WTC11 (cell line): ENCODE measurements around the gene CHST11. TPM values are rescaled to one million over a fixed set of nuclear protein-coding genes. Genes with fewer than 3 reads are reported as not detected.

Source experiments
- ATAC-seq: fragments of 200-7000 bp; cut with Tn5 transposase; 2 replicates; pipeline ENCODE4 v1.10.0; 2021; ENCODE audit warnings: mild to moderate bottlenecking, moderate library complexity
- CTCF ChIA-PET: fragments of 300-600 bp; sonication (Branson Sonifier 250); formaldehyde crosslinking; loops from one replicate; lab custom pipeline; 2021; ENCODE audit warnings: antibody characterized with exemption; lab: Charles Lee
- POLR2A ChIA-PET: fragments of 350-600 bp; sonication (Branson Sonifier 250); formaldehyde crosslinking; loops from one replicate; lab custom pipeline; 2021; ENCODE audit warnings: antibody characterized with exemption; lab: Charles Lee
- DNase-seq: peaks from one replicate; pipeline ENCODE4 v3.0.0; 2021; ENCODE audit warnings: low spot score
- H3K27ac Mint-ChIP-seq: 2 replicates; pipeline ENCODE4 v1.8.0; 2021; ENCODE audit warnings: mixed read lengths
- H3K27me3 Mint-ChIP-seq: 2 replicates; pipeline ENCODE4 v1.8.0; 2021; ENCODE audit warnings: low read depth, mild to moderate bottlenecking, moderate library complexity, mixed read lengths
- H3K36me3 Mint-ChIP-seq: 2 replicates; pipeline ENCODE4 v1.8.0; 2021; ENCODE audit warnings: mixed read lengths
- H3K4me1 Mint-ChIP-seq: 2 replicates; pipeline ENCODE4 v1.8.0; 2022; ENCODE audit warnings: mixed read lengths
- H3K4me3 Mint-ChIP-seq: 2 replicates; pipeline ENCODE4 v1.8.0; 2021; ENCODE audit warnings: mild to moderate bottlenecking, moderate library complexity, mixed read lengths
- H3K9me3 Mint-ChIP-seq: 2 replicates; pipeline ENCODE4 v1.8.0; 2021; ENCODE audit warnings: mixed read lengths
- ATF2 ChIP-seq: sonication (generic); formaldehyde crosslinking; IDR thresholded peaks from 2 replicates; pipeline ENCODE4 v1.8.1; 2022; ENCODE audit warnings: low read depth, missing genetic modification reagents, borderline replicate concordance
- ATF3 ChIP-seq: sonication (generic); formaldehyde crosslinking; conservative IDR thresholded peaks from 2 replicates; pipeline ENCODE4 v1.8.1; 2022; ENCODE audit warnings: mild to moderate bottlenecking, missing genetic modification reagents
- CTCF ChIP-seq: fragments of 200-600 bp; IDR thresholded peaks from 2 replicates; pipeline ENCODE4 v1.8.0; 2022; ENCODE audit warnings: antibody characterized with exemption
- FOXP1 ChIP-seq: sonication (generic); formaldehyde crosslinking; IDR thresholded peaks from 2 replicates; pipeline ENCODE4 v1.8.0; 2022; ENCODE audit warnings: missing genetic modification reagents, mild to moderate bottlenecking, moderate library complexity, borderline replicate concordance
- HMGXB4 ChIP-seq: sonication (generic); formaldehyde crosslinking; IDR thresholded peaks from 2 replicates; pipeline ENCODE4 v1.8.1; 2023; ENCODE audit warnings: mild to moderate bottlenecking, moderate library complexity, missing genetic modification reagents
- MXD4 ChIP-seq: fragments of 250-450 bp; sonication (Bioruptor Pico); IDR thresholded peaks from 2 replicates; pipeline ENCODE4 v1.8.0; 2021; ENCODE audit warnings: mild to moderate bottlenecking, moderate library complexity, borderline replicate concordance
- NFYB ChIP-seq: sonication (generic); formaldehyde crosslinking; conservative IDR thresholded peaks from 2 replicates; pipeline ENCODE4 v1.8.0; 2022; ENCODE audit warnings: low read depth, missing genetic modification reagents
- PRDM15 ChIP-seq: sonication (generic); formaldehyde crosslinking; IDR thresholded peaks from 2 replicates; pipeline ENCODE4 v1.8.0; 2022; ENCODE audit warnings: missing genetic modification reagents
- PRRX2 ChIP-seq: fragments of 250-450 bp; sonication (Bioruptor Pico); IDR thresholded peaks from 2 replicates; pipeline ENCODE4 v1.8.0; 2021; ENCODE audit warnings: mild to moderate bottlenecking
- SMAD4 ChIP-seq: sonication (generic); formaldehyde crosslinking; IDR thresholded peaks from 2 replicates; pipeline ENCODE4 v1.8.0; 2022; ENCODE audit warnings: mild to moderate bottlenecking, missing genetic modification reagents
- TCF7 ChIP-seq: sonication (generic); formaldehyde crosslinking; IDR thresholded peaks from 2 replicates; pipeline ENCODE4 v1.8.0; 2022; ENCODE audit warnings: mild to moderate bottlenecking, low read depth, missing genetic modification reagents, moderate library complexity
- TEAD4 ChIP-seq: sonication (generic); formaldehyde crosslinking; IDR thresholded peaks from 2 replicates; pipeline ENCODE4 v1.8.0; 2022; ENCODE audit warnings: mild to moderate bottlenecking, missing genetic modification reagents
- TP53 ChIP-seq: sonication (generic); formaldehyde crosslinking; IDR thresholded peaks from 2 replicates; pipeline ENCODE4 v1.8.1; 2023; ENCODE audit warnings: mild to moderate bottlenecking, missing genetic modification reagents
- ZMAT4 ChIP-seq: fragments of 250-450 bp; sonication (Bioruptor Pico); IDR thresholded peaks from 2 replicates; pipeline ENCODE4 v1.9.0; 2021; ENCODE audit warnings: mild to moderate bottlenecking
- ZNF263 ChIP-seq: sonication (generic); formaldehyde crosslinking; IDR thresholded peaks from 2 replicates; pipeline ENCODE4 v1.8.1; 2022; ENCODE audit warnings: low read depth, mild to moderate bottlenecking, moderate library complexity, missing genetic modification reagents
- ZNF423 ChIP-seq: fragments of 250-450 bp; sonication (Bioruptor Pico); IDR thresholded peaks from 2 replicates; pipeline ENCODE4 v2.1.2; 2022; ENCODE audit warnings: mild to moderate bottlenecking, moderate library complexity
- ZNF532 ChIP-seq: fragments of 250-450 bp; sonication (Bioruptor Pico); IDR thresholded peaks from 2 replicates; pipeline ENCODE4 v1.9.0; 2021; ENCODE audit warnings: mild to moderate bottlenecking, borderline replicate concordance
- ZSCAN18 ChIP-seq: fragments of 250-450 bp; sonication (Bioruptor Pico); IDR thresholded peaks from 2 replicates; pipeline ENCODE4 v2.1.2; 2022; ENCODE audit warnings: mild to moderate bottlenecking, moderate library complexity
- total RNA-seq: library from RNA; stranded (reverse); gene quantifications from 3 replicates; pipeline ENCODE4 v1.2.3, GENCODE V29; 2021

Gene CHST11
- total RNA-seq, 1 experiment from 2014 or later = 24.2 TPM

- H3K4me1 Mint-ChIP-seq = peaks cover 32% of the 10 kb centered on the region
- POLR2A ChIA-PET = no interaction called here
- H3K4me3 Mint-ChIP-seq = no peak overlapping the region
- no peak overlapping the region for H3K27ac Mint-ChIP-seq
- H3K36me3 Mint-ChIP-seq = no peaks in the 10 kb centered on the region
- peaks cover 9% of the 10 kb centered on the region for H3K9me3 Mint-ChIP-seq
- no peaks in the 10 kb centered on the region; the same call in 1 of the 2 replicates for H3K27me3 Mint-ChIP-seq
- CTCF ChIA-PET = interaction anchor here (1.3 kb wide), 1 partner anchor 19 kb away, joined by 4 read pairs; no protein-coding TSS in a partner anchor
- DNase-seq (no peak), ATAC-seq (no peak)
- no peak for TF ChIP-seq ZMAT4 (CRISPR knock-in tag)
- no peak for TF ChIP-seq ZNF423 (CRISPR knock-in tag)
- no peak for TF ChIP-seq ATF3 (CRISPR knock-in tag)
- no peak for TF ChIP-seq PRDM15 (CRISPR knock-in tag)
- no peak for TF ChIP-seq FOXP1 (CRISPR knock-in tag)
- TF ChIP-seq ZSCAN18 (CRISPR knock-in tag) = no peak
- TF ChIP-seq ZNF263 = no peak
- no peak for TF ChIP-seq NFYB (CRISPR knock-in tag)
- TF ChIP-seq SMAD4 (CRISPR knock-in tag) = no peak
- no peak for TF ChIP-seq PRRX2
- no peak for TF ChIP-seq HMGXB4
- TF ChIP-seq TP53 (CRISPR knock-in tag) = no peak
- TF ChIP-seq TEAD4 (CRISPR knock-in tag) = no peak
- TF ChIP-seq CTCF = no peak
- TF ChIP-seq ZNF532 (CRISPR knock-in tag) = no peak
- TF ChIP-seq TCF7 (CRISPR knock-in tag) = no peak
- no peak for TF ChIP-seq MXD4
- no peak for TF ChIP-seq ATF2 (CRISPR knock-in tag)
These were observed 179.0 kb downstream of the CHST11 start for GRCh38 chr12:104635607-104636343.
